GM19372 (cell line): ENCODE data around the gene TENT5D.
"Not testable (repeated sequence)": the region's sequence is repeated elsewhere in the genome, so short reads cannot be mapped to it uniquely, and the experiment has no call there.

ENCODE experiments used
- ATAC-seq: cut with Tn5 transposase; IDR thresholded peaks from one replicate; pipeline ENCODE4 v1.9.1; 2021; ENCODE audit warnings: mild to moderate bottlenecking, low read depth, moderate library complexity; ENCODE audit not compliant: unreplicated experiment

Gene TENT5D

DNA sequence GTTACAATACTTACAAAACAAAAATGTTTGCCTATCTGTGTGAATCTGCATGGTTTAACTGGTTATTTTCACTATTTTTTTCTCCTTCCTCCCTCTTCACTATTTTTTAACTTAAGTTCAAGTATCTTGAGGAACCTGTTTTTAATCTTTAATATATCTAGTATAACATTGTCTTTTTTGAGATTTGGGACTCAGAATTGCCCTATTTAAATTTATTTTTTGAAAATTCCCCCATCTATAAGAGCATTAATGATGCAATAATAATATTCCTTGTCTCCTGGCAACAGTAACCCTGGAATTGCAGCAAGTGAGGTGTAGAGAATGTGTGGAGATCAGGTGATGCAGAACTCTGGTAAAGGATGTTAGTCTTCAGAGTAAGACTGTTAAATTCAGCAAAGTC is at the start of gene TENT5D:
TSS of gene TENT5D (plus strand) at position 301 of the 400 bp plus-strand sequence. CDS start 22,093 bp downstream, outside the sequence.
- no peak for ATAC-seq

DNA sequence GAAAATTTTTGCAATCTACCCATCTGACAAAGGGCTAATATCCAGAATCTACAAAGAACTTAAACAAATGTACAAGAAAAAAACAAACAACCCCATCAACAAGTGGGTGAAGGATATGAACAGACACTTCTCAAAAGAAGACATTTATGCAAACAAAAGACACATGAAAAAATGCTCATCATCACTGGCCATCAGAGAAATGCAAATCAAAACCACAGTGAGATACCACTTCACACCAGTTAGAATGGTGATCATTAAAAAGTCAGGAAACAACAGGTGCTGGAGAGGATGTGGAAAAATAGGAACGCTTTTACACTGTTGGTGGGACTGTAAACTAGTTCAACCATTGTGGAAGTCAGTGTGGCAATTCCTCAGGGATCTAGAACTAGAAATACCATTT is 34.6 kb upstream of the TENT5D start:
- ATAC-seq = not testable (repeated sequence)

DNA sequence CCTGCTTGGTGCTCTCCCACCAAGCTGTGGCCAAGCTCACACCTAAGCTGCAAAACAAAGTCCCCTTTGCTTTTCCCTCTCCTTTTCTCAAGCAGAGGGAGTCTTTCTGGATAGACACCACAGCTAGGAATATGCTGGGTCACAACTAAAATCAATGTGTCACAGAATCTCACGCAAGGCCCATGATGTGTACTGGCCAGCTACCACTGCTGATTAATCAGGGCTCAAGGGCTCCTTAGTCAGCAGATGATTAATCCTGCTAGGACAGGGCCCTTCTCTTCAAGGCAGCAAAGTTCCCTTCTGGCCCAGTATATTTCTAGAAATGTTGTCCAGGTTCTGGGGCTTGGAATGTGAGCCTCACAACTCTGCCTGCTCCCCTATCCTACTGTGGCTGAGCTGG is 32.0 kb upstream of the TENT5D start:
- no peak for ATAC-seq

DNA sequence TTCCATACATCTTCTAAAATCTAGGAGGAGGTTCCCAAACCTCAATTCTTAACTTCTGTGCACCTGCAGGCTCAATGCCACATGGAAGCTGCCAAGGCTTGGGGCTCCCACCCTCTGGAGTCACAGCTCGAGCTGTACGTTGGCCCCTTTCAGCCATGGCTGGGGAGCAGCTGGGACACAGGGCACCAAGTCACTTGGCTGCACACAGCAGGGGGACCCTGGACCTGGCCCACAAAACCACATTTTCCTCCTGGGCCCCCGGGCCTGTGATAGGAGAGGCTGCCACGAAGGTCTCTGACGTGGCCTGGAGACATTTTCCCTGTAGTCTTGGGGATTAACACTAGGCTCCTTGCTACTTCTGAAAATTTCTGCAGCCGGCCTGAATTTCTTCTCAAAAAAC is 8.2 kb upstream of the TENT5D start:
- ATAC-seq = no peak

DNA sequence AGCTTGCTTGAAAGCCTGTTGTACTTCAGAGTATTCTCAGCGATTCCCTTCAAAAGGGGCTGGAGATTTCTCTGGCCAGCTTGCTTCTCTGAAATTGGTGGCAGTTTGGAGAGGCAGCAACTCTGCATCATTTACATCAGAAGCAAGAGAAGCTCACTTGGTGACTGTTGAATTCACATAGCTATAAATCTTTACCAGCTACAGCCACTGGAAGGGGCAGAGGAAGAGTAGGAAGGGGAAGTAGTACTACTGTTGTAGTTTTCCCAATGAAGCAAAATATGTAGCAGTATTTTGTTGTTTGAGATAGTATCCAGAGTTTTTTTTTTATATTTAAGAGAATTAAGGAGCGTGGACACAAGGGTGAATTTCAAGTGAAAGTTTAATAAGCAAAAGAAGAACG is 2.8 kb downstream of the TENT5D start:
- no peak for ATAC-seq

- no peak for ATAC-seq
These were observed 3.5 kb downstream of the TENT5D start for GRCh38 chrX:80423744-80424143.

DNA sequence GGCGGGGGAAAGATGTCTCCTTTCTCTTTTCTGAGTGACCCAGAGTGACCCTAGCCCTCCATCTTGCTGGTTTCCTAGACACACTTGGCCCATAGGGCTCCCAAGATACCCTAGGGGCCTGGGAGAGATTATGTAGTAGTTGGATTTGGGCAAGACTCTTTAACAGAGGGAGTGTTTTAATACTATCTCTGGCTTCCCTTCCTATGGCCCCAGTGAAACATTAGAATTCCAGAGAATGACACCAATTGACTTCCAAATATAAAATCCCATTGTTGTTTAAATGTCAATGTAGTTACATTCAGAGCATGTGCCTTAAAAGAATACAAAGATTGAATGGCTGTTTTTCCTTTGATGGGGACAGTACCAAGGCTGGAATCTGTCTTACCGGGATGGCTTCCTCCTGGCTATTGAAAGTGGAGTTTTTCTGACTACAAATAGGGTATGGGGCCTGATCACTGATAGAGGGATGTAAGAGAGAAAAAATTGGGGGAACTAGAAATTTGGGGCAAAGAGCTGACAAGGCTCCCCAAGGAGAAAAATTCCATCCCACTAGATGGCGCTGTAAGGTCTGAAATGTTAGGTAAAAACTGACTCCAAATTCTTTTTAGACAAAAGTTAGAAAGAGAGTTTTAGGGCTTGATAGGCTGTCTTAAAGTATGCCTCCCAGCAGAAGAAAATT is 10.7 kb downstream of the TENT5D start:
- no peak for ATAC-seq

- ATAC-seq = no peak
These were observed 11.2 kb downstream of the TENT5D start for GRCh38 chrX:80431505-80431832.

- no peak for ATAC-seq
These were observed 12.2 kb downstream of the TENT5D start for GRCh38 chrX:80432441-80432840.

DNA sequence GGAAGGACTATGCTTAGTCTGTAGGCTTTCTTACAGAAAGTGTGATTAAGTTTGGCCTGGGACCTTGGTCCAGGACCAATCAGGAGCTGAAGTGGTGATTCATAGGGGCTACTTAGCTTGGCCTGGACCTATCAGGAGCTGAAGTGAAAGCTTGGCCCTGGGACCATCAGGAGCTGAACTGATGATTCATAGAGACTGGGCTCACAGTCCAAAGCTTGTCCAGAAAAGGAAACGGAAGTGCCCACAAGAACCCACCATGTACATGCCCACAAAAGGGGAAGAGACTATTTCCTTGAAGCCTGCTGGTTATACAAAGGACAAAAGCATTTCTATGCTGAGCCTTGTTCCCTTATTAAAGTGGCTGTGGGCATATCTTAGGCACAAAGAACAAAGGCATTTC is 12.6 kb downstream of the TENT5D start:
- ATAC-seq = no peak

GRCh38 chrX:80468166-80468565 is 47.9 kb downstream of the TENT5D start:
- not testable (repeated sequence) for ATAC-seq

- no peak for ATAC-seq
These were observed 51.3 kb downstream of the TENT5D start for GRCh38 chrX:80471582-80471981.

DNA sequence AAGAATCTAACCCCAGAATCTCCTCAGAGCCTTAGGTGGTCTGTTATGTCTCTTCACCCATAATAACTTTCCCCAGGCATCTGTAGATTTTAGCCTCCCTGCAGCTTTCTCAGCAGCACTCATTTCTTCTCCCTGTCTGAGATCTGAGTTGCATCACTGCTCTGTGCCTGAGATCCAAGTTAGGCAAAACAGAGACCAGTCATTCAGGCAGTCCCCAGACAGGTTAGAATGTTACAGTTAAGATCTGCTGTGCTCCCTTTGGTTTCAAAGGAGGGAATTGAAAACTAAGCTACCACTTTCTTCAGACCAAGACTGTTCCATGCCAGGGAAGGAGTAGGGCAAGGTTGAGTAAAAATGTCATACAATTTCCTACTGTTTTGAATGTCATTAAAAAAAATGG is 65.3 kb downstream of the TENT5D start:
- ATAC-seq = no peak

DNA sequence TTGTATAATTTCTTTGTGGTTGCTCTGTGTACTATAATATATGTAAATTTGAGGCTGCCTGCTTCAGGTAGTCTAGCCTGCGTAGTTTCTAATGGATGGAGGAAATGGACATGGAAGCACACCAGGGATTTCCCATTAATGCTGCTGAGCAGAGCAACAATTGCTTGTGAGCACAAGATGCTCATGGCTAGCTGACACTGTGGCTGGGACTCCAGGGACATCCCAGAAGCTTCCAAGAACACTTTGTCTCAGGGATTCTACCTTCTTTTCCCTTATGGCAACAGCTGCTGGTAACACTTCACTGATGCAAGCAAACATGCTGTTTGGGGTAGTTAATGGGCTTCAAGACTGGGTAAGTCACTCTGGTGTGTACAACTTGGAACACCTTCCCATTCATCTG is 66.1 kb downstream of the TENT5D start:
- no peak for ATAC-seq

DNA sequence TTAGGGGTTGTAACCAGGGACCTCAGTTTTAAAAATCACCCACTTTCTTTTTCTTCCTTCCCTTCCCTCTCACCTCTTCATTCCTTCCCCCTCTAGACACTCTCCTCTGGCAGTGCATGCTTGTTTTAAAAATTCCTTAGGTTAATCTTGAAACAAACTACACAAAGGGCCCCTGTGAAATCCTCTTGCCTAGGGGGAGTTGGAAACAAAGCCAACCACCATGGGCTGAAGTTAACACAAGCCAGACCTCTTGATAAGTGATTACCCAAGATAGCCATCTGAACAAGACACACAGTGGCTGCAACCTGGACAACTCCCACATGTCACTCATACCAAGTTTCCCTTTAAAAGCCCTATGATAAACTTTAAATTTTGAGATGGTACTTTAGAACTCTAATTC is 68.9 kb downstream of the TENT5D start:
- ATAC-seq = no peak
